GM12874 (cell line): ENCODE data around the gene F12.
A peak's percentile ranks its signal among the peaks of the same experiment; 100 is the strongest.

Experiments
- TF ChIP-seq, protein P1 (sequence below): IDR thresholded peaks from 2 replicates; pipeline ENCODE4 v1.5.1; 2011; ENCODE audit warnings: low read depth, mild to moderate bottlenecking, control low read depth, low read length, moderate library complexity; ENCODE audit not compliant: insufficient read depth

Gene F12

DNA sequence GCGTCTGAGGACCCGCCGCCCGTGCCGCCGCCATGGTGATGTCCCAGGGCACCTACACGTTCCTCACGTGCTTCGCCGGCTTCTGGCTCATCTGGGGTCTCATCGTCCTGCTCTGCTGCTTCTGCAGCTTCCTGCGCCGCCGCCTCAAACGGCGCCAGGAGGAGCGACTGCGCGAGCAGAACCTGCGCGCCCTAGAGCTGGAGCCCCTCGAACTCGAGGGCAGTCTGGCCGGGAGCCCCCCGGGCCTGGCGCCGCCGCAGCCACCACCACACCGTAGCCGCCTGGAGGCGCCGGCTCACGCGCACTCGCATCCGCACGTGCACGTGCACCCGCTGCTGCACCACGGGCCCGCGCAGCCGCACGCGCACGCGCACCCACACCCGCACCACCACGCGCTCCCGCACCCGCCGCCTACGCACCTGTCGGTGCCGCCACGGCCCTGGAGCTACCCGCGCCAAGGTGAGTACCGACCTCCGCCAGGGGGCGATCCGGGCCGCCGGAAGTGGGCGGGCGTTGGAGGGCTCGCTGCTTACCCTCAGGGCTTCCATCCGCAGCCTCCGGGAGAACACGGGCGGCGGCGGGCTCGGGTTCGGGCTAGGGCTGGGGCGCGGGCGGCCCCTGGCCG, 45.8 kb upstream of the F12 start:
- TF ChIP-seq, protein P1, sequence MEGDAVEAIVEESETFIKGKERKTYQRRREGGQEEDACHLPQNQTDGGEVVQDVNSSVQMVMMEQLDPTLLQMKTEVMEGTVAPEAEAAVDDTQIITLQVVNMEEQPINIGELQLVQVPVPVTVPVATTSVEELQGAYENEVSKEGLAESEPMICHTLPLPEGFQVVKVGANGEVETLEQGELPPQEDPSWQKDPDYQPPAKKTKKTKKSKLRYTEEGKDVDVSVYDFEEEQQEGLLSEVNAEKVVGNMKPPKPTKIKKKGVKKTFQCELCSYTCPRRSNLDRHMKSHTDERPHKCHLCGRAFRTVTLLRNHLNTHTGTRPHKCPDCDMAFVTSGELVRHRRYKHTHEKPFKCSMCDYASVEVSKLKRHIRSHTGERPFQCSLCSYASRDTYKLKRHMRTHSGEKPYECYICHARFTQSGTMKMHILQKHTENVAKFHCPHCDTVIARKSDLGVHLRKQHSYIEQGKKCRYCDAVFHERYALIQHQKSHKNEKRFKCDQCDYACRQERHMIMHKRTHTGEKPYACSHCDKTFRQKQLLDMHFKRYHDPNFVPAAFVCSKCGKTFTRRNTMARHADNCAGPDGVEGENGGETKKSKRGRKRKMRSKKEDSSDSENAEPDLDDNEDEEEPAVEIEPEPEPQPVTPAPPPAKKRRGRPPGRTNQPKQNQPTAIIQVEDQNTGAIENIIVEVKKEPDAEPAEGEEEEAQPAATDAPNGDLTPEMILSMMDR: peak; percentile 88

DNA sequence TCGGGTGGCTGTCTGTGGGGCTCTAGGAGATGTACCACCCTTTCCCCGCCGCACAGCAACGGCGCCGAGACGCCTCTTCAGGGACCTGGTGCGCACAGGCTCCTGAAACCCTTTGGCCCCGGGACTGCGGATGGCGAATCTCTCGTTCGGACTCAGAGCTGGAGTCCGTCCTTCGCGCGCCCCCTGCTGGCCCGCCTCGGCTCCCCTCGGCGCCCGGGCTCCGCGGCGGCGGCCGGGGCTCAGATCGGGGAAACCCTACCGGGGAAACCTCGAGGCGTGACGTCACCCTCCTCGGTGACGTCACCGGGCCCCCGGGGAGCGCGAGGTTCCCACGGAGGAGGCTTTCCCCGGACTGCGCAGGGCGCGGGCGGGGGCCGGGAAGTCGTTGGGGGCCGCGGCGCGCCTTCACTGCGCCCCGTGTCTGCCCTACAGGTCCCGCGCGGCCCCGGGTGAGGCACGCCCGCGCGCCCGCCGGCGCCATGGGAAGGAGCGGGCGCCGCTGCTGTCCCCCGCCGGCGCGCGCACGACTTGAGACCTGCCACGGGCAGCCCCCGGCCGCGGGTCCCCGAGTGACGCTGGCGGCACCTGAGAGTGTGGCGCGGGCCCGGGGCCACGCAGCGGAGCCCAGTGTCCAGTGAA, 45.2 kb upstream of the F12 start:
- TF ChIP-seq, protein P1: peak; percentile 89

DNA sequence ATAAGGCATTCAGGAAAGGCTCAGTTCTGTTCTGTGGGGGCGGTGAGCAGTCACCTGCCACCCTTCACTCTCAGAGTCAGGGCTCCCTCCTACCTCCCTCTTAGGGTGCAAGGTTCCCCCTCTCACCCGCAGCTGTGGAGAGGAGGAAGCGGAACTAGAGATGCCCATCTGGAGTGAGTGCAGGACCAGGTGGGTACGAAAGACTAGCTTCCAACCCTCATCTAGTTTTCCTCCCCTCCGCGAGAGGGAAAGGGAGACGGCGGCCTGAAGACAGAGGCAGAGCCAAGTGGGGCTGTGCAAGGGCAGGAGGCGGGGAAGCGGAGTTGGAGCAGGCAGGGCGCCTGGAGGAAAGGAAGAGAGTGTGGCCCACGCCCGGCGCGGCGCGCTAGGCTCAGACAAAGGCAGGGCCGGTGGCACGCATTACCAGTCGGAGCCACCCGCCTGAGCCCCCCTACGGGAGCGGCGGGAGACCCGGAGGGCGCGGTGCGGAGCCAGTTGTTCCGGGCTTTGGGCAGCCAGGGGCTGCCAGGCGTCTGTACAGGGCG, 44.6 kb upstream of the F12 start:
- TF ChIP-seq, protein P1: no peak

DNA sequence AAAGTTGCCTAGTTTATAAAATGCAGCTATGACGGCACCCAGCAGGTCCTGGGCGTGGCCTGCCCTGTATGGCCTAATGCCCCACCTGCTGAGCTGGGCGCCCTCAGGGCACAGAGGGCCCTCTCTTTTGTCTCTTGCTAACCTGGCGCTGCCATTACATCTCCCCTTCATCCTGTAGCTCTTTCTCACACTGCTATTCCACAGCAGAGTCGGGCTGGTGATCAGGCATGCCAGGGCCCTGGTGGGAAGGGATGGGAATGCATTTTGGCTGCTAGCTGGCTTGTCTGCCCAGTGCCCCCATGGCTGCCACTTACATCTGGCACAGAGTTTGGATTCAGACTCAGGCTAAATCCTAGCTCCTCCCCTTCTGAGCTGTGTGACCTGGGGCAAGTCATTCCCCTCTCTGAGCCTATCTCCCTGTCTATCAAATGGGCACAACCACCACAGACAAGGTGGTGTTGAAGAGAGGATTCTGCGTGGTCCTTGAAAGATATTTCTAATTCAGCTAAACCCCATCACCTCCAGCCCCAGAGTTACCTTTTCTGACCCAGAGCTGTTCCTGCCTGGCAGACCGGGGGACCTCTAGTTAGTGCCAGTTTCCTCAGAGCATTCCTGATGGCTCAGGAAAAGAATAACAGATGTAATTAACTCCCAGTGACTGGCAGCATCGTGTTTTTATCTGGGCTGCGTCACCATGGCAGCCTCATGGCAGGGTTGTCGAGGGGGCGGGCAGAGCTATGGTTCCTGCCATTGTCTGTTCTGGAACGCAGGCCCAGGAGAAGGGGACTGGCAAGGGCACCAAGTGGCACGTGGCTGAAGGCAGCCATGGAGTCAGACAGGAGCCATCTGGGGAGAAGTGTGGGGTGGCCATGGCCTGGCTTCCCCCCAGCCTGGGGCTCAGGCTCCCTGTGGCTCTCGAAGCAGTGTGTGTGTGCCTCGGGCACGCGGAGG, 43.6 kb upstream of the F12 start:
- TF ChIP-seq, protein P1: no peak

DNA sequence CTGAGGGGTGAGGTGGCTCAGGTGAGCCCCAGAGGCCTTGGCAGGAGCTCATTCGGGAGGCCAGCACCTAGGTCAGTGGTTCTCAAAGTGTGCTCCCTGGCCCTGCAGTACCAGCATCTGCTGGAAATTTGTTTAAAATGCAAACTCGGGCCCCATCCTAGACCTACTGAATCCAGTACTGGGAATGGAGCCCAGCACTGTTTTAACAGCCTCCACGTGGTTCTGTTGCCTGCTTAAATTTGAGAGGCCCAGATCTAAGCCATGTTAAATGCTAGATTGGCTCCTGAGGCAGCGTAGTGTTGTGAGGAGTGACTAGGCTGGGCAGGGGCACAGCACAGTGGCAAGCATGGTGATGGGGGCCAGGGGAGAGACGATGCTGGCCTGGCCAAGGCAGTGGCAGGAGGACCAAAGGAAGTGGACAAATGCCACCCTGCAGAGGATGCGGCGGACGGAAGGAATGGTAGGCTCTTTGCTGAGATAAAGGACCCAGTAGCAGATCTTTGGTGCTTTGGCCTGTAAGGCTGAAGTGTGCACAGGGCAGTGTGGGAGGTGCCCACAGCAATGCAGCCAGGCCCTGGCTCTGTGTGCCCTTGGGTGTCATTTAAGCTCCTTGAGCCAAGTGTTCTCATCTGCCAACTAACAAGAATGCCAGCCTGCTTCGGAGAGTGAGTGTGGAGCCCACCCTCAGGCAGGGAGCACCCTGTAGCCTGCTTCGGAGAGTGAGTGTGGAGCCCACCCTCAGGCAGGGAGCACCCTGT, 41.5 kb upstream of the F12 start:
- TF ChIP-seq, protein P1: no peak

DNA sequence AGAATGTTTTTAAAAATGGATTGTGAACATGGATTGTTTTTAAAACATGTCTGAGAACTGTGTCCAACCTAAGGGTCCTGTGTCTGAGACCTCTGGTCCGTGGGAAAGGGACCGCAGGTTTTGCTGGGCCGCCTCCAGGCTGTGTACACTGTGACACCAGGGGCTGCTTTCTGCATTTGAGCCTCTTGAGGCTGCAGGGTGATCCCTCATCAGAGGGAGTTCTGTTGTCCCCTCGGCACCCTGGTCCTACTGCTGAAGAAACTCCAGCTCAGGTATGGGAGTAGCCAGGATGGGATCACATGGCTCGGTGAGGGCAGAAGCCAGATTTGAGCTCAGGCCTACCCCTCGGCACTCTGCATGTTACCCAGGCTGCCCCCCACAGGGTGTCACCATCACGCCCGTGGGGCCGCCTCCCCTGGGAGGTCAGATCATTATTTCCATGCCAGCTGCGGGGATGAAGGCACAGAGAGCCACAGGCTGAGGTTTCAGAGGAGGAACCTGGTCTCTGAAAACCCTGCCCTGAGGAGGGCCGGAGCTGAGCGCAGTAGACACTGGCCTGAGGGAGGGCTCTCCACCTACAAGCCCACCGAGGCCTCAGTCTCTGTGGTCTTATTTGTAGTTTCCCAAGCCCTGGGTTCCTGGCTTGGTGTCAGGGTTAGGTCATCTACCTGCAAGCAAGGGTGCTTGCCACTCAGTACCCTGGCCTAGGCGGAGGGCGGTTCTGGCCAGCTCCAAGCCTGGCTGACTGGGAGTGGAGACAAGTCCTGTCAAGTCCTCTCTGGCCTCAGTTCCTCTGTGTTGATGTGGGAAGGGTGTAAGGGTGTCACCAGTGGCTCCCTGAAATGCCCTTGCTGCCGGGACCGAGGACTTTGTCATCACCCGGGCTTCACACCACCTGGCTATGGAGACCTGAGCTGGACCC, 40.0 kb upstream of the F12 start:
- TF ChIP-seq, protein P1: no peak
